ENCODE results near the gene PPP1R3F. TPM values are rescaled to one million over a fixed set of nuclear protein-coding genes. Genes with fewer than 3 reads are reported as not detected.

The PPP1R3F gene
- total and polyA plus RNA-seq, 9 of the 15 experiments (the other 6 are each of a cell fraction or from before 2014, with no cell fraction given) = 0.03 to 0.91 (median 0.43) TPM; not detected in 1

- TF ChIP-seq CHD1 (IDR thresholded peaks at IDR 0.05; ENCODE audit: low read length) (peak; percentile 37), MLX (CRISPR knock-in tag; conservative IDR thresholded peaks at IDR 0.05) (no peak)
- Histone ChIP-seq H4K20me1 (replicated peaks; ENCODE audit: control insufficient read depth, insufficient read depth, low read length) (no peaks in the 10 kb centered on the region), H3K36me3 (ENCODE audit: control insufficient read depth, insufficient read depth, low read length) (0 out of 3 replicates have a peak, but pooled peaks cover 3% of the 10 kb centered on the region), H3K9me1 (ENCODE audit: control insufficient read depth, insufficient read depth, low read length) (no peaks in the 10 kb centered on the region), H3K4me1 (replicated peaks in 1 of 2; ENCODE audit: control insufficient read depth in 2 of 2, insufficient read depth in 2 of 2, low read length in 2 of 2) (peaks cover 25 to 28% of the 10 kb centered on the region in 2 experiments; a peak in 4 of 5 replicates), H3K4me3 (peak overlapping the region; percentile 41), H3K9ac (ENCODE audit: insufficient read depth in 1 of 2, low read depth in 2 of 2, low read length in 2 of 2) (peak overlapping the region; percentile 81 to 87; a peak in 3 of 4 replicates), H3K79me2 (ENCODE audit: control insufficient read depth, insufficient read depth, low read length) (peaks cover 32% of the 10 kb centered on the region), H3K27ac (ENCODE audit: extremely low read depth, low read depth, low read length) (peak overlapping the region; percentile 72), H3K9me3 (replicated peaks; ENCODE audit: control insufficient read depth, insufficient read depth, low read depth, low read length) (no peaks in the 10 kb centered on the region), H3K27me3 (ENCODE audit: control insufficient read depth in 2 of 2, insufficient read depth in 2 of 2, low read length in 2 of 2) (no peaks in the 10 kb centered on the region), H2AFZ (ENCODE audit: low read depth, low read length) (peak overlapping the region; percentile 97), H3K4me2 (ENCODE audit: insufficient read depth, low read length) (peak overlapping the region; percentile 90)
- ATAC-seq (no peak), DNase-seq (ENCODE audit: extremely low read depth in 1 of 4, low spot score in 3 of 4) (no peak), FAIRE-seq (no peak)
- CTCF ChIA-PET (ENCODE audit: low intra/inter-chr PET ratio) = no interaction called here
- 18% methylated on average over 4 of the region's 4 CpGs for WGBS (ENCODE audit: insufficient coverage, low coverage, missing lambda C conversion rate)
- intact Hi-C loops (cut with micrococcal nuclease) (no loop called here), in situ Hi-C loops (cut with MboI) (no loop called here)
- POLR2A ChIA-PET = interaction anchor here (0.6 to 1.7 kb wide), 5 partner anchors 14 to 674 kb away, joined by 3 read pairs; no protein-coding TSS in a partner anchor
- TSS peak; percentile 98 for BruUV-seq (replicated peaks)
Observed at GRCh38 chrX:49268702-49269009, 937 bp upstream of the PPP1R3F start.

DNA sequence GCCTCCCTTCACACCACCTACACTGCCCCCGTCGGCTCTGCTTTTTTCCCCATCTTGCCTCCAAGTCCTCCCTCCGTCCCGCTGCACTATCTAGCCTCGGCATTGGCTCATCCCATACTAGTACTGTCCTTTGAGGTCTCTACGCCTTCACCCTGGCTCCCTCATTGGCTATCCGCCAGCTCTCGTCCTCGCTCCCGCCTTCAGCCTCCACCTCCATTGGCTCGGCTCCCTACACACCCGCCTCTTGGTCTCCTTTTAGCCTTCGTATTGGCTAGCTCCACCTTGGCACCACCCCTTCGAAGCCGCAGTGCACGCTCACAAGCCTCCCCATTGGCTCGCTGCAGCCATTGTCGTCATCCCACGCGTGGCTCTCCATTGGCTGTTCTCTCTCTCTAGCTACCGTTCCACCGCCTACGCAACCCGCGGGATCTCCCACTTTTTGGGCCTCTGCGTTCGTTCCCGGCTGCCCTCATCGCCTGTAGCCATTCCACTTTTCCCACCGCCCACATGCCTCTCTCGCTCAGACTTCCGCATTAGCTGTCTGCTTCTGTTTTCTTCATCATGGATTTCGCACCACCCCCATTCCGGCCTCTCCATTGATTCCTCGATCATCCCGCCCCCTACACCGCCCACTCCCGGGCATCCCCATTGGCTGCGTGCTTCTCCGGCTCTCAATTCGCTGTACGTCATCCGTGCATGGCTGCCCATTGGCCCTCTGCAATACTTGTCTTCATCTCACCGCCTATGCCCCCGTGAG lies 405 bp upstream of the PPP1R3F start:
- Histone ChIP-seq H3K4me3 (peak overlapping the region; percentile 54), H3K27ac (ENCODE audit: extremely low read depth, low read depth, low read length) (peak overlapping the region; percentile 95), H3K36me3 (ENCODE audit: control insufficient read depth, insufficient read depth, low read length) (0 out of 3 replicates have a peak, but pooled peaks cover 3% of the 10 kb centered on the region), H4K20me1 (replicated peaks; ENCODE audit: control insufficient read depth, insufficient read depth, low read length) (no peaks in the 10 kb centered on the region), H3K27me3 (ENCODE audit: control insufficient read depth in 2 of 2, insufficient read depth in 2 of 2, low read length in 2 of 2) (no peaks in the 10 kb centered on the region), H3K9ac (ENCODE audit: insufficient read depth in 1 of 2, low read depth in 2 of 2, low read length in 2 of 2) (peak overlapping the region; percentile 81 to 87), H3K9me3 (replicated peaks; ENCODE audit: control insufficient read depth, insufficient read depth, low read depth, low read length) (no peaks in the 10 kb centered on the region), H3K79me2 (ENCODE audit: control insufficient read depth, insufficient read depth, low read length) (peaks cover 32% of the 10 kb centered on the region), H3K4me1 (replicated peaks in 1 of 2; ENCODE audit: control insufficient read depth in 2 of 2, insufficient read depth in 2 of 2, low read length in 2 of 2) (peaks cover 25 to 28% of the 10 kb centered on the region in 2 experiments; a peak in 4 of 5 replicates), H3K4me2 (ENCODE audit: insufficient read depth, low read length) (peak overlapping the region; percentile 90), H3K9me1 (ENCODE audit: control insufficient read depth, insufficient read depth, low read length) (no peaks in the 10 kb centered on the region), H2AFZ (ENCODE audit: low read depth, low read length) (peak overlapping the region; percentile 97)
- ATAC-seq = peak; percentile 94
- WGBS (ENCODE audit: insufficient coverage, low coverage, missing lambda C conversion rate) = 18% methylated on average over 35 of the region's 45 CpGs
- peak; percentile 99 for FAIRE-seq
- intact Hi-C loops (cut with micrococcal nuclease) (no loop called here), in situ Hi-C loops (cut with MboI) (no loop called here)
- CTCF ChIA-PET (ENCODE audit: low intra/inter-chr PET ratio) = no interaction called here
- POLR2A ChIA-PET = interaction anchor here (0.6 to 1.7 kb wide), 5 partner anchors 14 to 675 kb away, joined by 3 read pairs; no protein-coding TSS in a partner anchor
- peak; percentile 83 to 94 (median 89) for DNase-seq (ENCODE audit: extremely low read depth in 1 of 4, low spot score in 3 of 4)
- BruUV-seq (replicated peaks) = no TSS peak
- TF ChIP-seq TEAD1 (CRISPR knock-in tag; IDR thresholded peaks at IDR 0.05) (no peak), ZEB2 (IDR thresholded peaks at IDR 0.05) (no peak), KHSRP (IDR thresholded peaks at IDR 0.05) (no peak), SP1 (CRISPR knock-in tag; IDR thresholded peaks at IDR 0.05) (peak; percentile 90), CTBP1 (IDR thresholded peaks at IDR 0.05; ENCODE audit: borderline replicate concordance) (peak; percentile 26; the same call in 1 of the 2 replicates), ZNF76 (CRISPR knock-in tag; IDR thresholded peaks at IDR 0.05; ENCODE audit: borderline replicate concordance) (no peak)
- TF ChIP-seq, protein P1, sequence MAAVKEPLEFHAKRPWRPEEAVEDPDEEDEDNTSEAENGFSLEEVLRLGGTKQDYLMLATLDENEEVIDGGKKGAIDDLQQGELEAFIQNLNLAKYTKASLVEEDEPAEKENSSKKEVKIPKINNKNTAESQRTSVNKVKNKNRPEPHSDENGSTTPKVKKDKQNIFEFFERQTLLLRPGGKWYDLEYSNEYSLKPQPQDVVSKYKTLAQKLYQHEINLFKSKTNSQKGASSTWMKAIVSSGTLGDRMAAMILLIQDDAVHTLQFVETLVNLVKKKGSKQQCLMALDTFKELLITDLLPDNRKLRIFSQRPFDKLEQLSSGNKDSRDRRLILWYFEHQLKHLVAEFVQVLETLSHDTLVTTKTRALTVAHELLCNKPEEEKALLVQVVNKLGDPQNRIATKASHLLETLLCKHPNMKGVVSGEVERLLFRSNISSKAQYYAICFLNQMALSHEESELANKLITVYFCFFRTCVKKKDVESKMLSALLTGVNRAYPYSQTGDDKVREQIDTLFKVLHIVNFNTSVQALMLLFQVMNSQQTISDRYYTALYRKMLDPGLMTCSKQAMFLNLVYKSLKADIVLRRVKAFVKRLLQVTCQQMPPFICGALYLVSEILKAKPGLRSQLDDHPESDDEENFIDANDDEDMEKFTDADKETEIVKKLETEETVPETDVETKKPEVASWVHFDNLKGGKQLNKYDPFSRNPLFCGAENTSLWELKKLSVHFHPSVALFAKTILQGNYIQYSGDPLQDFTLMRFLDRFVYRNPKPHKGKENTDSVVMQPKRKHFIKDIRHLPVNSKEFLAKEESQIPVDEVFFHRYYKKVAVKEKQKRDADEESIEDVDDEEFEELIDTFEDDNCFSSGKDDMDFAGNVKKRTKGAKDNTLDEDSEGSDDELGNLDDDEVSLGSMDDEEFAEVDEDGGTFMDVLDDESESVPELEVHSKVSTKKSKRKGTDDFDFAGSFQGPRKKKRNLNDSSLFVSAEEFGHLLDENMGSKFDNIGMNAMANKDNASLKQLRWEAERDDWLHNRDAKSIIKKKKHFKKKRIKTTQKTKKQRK (IDR thresholded peaks at IDR 0.05; ENCODE audit: borderline replicate concordance, low read depth, low read length) = peak; percentile 92

All from K562 (cell line).